Mesothelial cell of epicardium (in vitro differentiated cells): ENCODE data around the gene YARS2. TPM values are rescaled to one million over a fixed set of nuclear protein-coding genes. Genes with fewer than 3 reads are reported as not detected.
"Not testable (repeated sequence)": the region's sequence is repeated elsewhere in the genome, so short reads cannot be mapped to it uniquely, and the experiment has no call there.

Experiments
- DNase-seq, 2 experiments: peaks; one replicate each; pipeline ENCODE4 v3.0.0; 2021; ENCODE audit warnings: low spot score in 2 of 2; ENCODE audit not compliant: unreplicated experiment in 2 of 2
- H3K27ac Mint-ChIP-seq: 2 replicates; pipeline ENCODE4 v1.8.0; 2021; ENCODE audit warnings: mixed read lengths
- H3K27me3 Mint-ChIP-seq: 2 replicates; pipeline ENCODE4 v1.8.0; 2021; ENCODE audit warnings: low read depth, mixed read lengths
- H3K36me3 Mint-ChIP-seq: 2 replicates; pipeline ENCODE4 v1.8.0; 2021; ENCODE audit warnings: mixed read lengths
- H3K4me1 Mint-ChIP-seq: 2 replicates; pipeline ENCODE4 v1.8.0; 2021; ENCODE audit warnings: mixed read lengths
- H3K4me3 Mint-ChIP-seq: 2 replicates; pipeline ENCODE4 v1.8.0; 2021; ENCODE audit warnings: mild to moderate bottlenecking, moderate library complexity, mixed read lengths
- H3K9me3 Mint-ChIP-seq: 2 replicates; pipeline ENCODE4 v1.8.0; 2021; ENCODE audit warnings: mixed read lengths
- total RNA-seq: library from RNA; stranded (reverse); gene quantifications from 3 replicates; pipeline ENCODE4 v1.2.1, GENCODE V29; 2021
- TF ChIP-seq, protein P1 (sequence below): fragments of 200-600 bp; sonication (generic); IDR thresholded peaks from one replicate; pipeline ENCODE4 v1.5.0; 2021; ENCODE audit warnings: antibody characterized with exemption; ENCODE audit not compliant: unreplicated experiment

YARS2 gene
- total RNA-seq, 1 donor from 2014 or later, result 21.7 TPM

- Mint-ChIP-seq H3K27ac (peak overlapping the region; percentile 21), H3K9me3 (no peaks in the 10 kb centered on the region), H3K27me3 (no peaks in the 10 kb centered on the region), H3K4me3 (no peak overlapping the region), H3K4me1 (no peaks in the 10 kb centered on the region), H3K36me3 (peaks cover 29% of the 10 kb centered on the region)
- DNase-seq, result no peak
- TF ChIP-seq, protein P1, sequence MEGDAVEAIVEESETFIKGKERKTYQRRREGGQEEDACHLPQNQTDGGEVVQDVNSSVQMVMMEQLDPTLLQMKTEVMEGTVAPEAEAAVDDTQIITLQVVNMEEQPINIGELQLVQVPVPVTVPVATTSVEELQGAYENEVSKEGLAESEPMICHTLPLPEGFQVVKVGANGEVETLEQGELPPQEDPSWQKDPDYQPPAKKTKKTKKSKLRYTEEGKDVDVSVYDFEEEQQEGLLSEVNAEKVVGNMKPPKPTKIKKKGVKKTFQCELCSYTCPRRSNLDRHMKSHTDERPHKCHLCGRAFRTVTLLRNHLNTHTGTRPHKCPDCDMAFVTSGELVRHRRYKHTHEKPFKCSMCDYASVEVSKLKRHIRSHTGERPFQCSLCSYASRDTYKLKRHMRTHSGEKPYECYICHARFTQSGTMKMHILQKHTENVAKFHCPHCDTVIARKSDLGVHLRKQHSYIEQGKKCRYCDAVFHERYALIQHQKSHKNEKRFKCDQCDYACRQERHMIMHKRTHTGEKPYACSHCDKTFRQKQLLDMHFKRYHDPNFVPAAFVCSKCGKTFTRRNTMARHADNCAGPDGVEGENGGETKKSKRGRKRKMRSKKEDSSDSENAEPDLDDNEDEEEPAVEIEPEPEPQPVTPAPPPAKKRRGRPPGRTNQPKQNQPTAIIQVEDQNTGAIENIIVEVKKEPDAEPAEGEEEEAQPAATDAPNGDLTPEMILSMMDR, result no peak
Observed at GRCh38 chr12:32734952-32735351, 20.7 kb downstream of the YARS2 start.

DNA sequence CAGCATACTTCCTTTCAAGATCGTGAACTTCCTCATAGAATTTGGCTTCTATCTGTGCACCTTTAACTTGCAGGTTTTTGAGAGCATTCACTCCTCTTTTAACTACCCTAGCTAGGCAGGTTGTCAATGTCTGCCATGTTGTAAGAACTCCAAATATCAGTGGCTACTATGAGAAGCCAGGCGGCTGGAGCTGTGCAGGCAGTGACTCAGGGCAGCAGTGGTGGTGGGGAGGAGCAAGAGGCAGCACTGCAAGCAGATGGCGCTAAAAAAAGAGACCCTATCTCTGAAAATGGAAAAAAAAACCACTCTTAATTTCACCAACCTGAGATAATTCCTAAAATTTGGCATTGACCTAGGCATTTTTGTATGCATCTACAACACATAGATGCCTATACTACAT is 28.5 kb downstream of the YARS2 start:
- Mint-ChIP-seq H3K36me3 (peaks cover 37% of the 10 kb centered on the region), H3K27me3 (no peaks in the 10 kb centered on the region), H3K27ac (no peak overlapping the region), H3K4me3 (no peak overlapping the region), H3K4me1 (no peaks in the 10 kb centered on the region), H3K9me3 (no peaks in the 10 kb centered on the region)
- no peak for DNase-seq
- TF ChIP-seq, protein P1, result no peak

- no peak overlapping the region for H3K27ac Mint-ChIP-seq
- peaks cover 35% of the 10 kb centered on the region for H3K36me3 Mint-ChIP-seq
- TF ChIP-seq, protein P1, result no peak
Observed at GRCh38 chr12:32726286-32726685, 29.4 kb downstream of the YARS2 start.

DNA sequence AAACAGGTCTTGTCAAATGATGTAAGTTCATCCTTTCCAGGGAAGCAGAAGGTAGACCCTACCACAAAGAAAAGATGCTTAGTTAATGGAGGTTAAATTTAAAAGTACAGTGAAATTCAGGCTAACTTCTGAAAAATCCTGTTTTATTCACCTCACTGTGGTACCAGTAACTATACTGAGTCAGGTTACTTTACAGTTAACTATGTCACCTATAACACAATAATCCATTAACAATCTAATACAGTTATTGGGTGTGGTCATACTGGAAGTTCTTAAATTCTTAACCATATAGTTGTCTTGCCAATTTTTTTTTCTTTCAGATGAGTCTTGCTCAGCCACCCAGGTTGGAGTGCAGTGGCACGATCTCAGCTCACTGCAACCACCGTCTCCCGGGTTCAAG is 30.4 kb downstream of the YARS2 start:
- peaks cover 37% of the 10 kb centered on the region for H3K36me3 Mint-ChIP-seq
- H3K4me3 Mint-ChIP-seq, DNase-seq: not testable (repeated sequence)

More at GRCh38 chr12:32726286-32726685, 29.4 kb downstream of the YARS2 start:
- no peaks in the 10 kb centered on the region for H3K27me3 Mint-ChIP-seq
- H3K4me1 Mint-ChIP-seq, result no peaks in the 10 kb centered on the region
- H3K9me3 Mint-ChIP-seq, result no peaks in the 10 kb centered on the region
- DNase-seq, result no peak
- H3K4me3 Mint-ChIP-seq, result no peak overlapping the region

DNA sequence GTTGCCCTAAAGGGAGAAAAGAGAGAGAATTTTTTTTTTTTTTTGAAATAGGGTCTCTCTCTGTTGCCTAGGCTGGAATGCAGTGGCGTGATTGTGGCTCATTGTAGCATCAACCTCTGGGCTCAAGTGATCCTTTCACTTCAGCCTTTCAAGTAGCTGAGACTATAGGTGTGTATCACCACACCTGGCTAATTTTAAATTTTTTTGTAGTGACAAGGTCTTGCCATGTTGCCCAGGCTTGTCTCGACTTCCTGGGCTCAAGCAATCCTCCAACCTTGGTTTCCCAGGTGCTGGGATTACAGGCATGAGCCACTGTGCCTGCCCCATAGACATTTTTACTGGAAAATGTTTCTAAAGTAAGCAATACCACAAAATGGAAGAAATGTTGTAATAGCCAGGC is 36.8 kb downstream of the YARS2 start:
- TF ChIP-seq, protein P1, result no peak
- Mint-ChIP-seq H3K36me3 (peaks cover 24% of the 10 kb centered on the region), H3K9me3 (no peaks in the 10 kb centered on the region), H3K4me1 (no peaks in the 10 kb centered on the region), H3K27ac (no peak overlapping the region), H3K27me3 (no peaks in the 10 kb centered on the region), H3K4me3 (no peak overlapping the region)
- no peak for DNase-seq

More for the DNA sequence above, 30.4 kb downstream of the YARS2 start:
- not testable (repeated sequence) for H3K27ac Mint-ChIP-seq, H3K9me3 Mint-ChIP-seq, H3K27me3 Mint-ChIP-seq, H3K4me1 Mint-ChIP-seq

DNA sequence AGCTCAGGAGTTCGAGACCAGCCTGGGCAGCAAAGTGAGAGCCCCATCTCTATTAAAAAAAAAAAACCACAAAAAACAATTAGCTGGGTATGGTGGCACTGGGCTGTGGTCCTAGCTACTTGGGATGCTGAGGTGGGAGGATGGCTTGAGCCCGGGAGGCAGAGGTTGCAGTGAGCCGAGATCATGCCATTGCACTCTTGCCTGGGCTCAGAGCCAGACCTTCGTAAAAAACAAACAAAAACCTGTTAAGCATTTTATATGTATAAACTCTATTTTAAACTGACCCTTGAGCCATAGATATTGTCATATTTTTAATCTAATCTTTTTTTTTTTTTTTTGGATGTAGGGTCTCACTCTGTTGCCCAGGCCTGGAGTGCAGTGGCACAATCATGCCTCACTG is 40.9 kb downstream of the YARS2 start:
- TF ChIP-seq, protein P1, result no peak
- no peak overlapping the region for H3K4me3 Mint-ChIP-seq
- DNase-seq, result no peak
- H3K9me3 Mint-ChIP-seq, result no peaks in the 10 kb centered on the region
- H3K27ac Mint-ChIP-seq, result no peak overlapping the region
- peaks cover 29% of the 10 kb centered on the region for H3K36me3 Mint-ChIP-seq
- H3K27me3 Mint-ChIP-seq, result no peaks in the 10 kb centered on the region
- no peaks in the 10 kb centered on the region for H3K4me1 Mint-ChIP-seq
